HepG2 (cell line): ENCODE results near the gene INPP5E. TPM values are rescaled to one million over a fixed set of nuclear protein-coding genes. Genes with fewer than 3 reads are reported as not detected.

ENCODE experiments used
- ATAC-seq: fragments of 200-7000 bp; cut with Tn5 transposase; 3 replicates; pipeline ENCODE4 v1.9.1; 2020; ENCODE audit warnings: mild to moderate bottlenecking, moderate library complexity
- BruUV-seq: library from RNA; stranded (reverse); fragments of 400-500 nt; replicated peaks from 2 replicates; lab custom pipeline; 2021; lab: Mats Ljungman, UMichigan
- CTCF ChIA-PET: fragments of 300-600 bp; formaldehyde crosslinking; extraction: SDS; loops from one replicate; lab custom pipeline; 2021; ENCODE audit warnings: low total read pairs, inconsistent platforms, low intra/inter-chr PET ratio; lab: Yijun Ruan, JAX
- POLR2A ChIA-PET: fragments of 350-600 bp; sonication (Branson Sonifier 250); formaldehyde crosslinking; loops from one replicate; lab custom pipeline; 2020; ENCODE audit warnings: antibody characterized with exemption, inconsistent platforms; lab: Yijun Ruan, JAX
- DNase-seq: peaks from one replicate; pipeline ENCODE4 v3.0.0-alpha.2; 2015; ENCODE audit warnings: low spot score
- FAIRE-seq: peaks from 3 replicates; lab custom pipeline; 2011; peaks lifted over from hg19 to GRCh38; lab: Jason Lieb, UNC
- H2AFZ ChIP-seq: one replicate; pipeline ENCODE4 v1.6.1; 2011; ENCODE audit warnings: low read length, inconsistent platforms
- H3K27ac ChIP-seq: fragments of 300-600 bp; 3 replicates; pipeline ENCODE4 v1.8.0; 2011; ENCODE audit warnings: mixed run types, mild to moderate bottlenecking, mixed read lengths, low read length, inconsistent platforms; ENCODE audit not compliant: insufficient read depth; ENCODE audit errors: extremely low read length
- H3K27me3 ChIP-seq, 2 experiments: fragments of 200-600 bp in 1 of 2; 2 replicates in 1 of 2; 3 replicates in 1 of 2; pipeline versions ENCODE4 v1.6.0 to v1.8.0; 2011; ENCODE audit warnings: low read length in 2 of 2, mild to moderate bottlenecking in 2 of 2, moderate library complexity in 2 of 2, inconsistent platforms in 1 of 2; ENCODE audit not compliant: insufficient read depth in 2 of 2, control insufficient read depth in 1 of 2
- H3K36me3 ChIP-seq, 2 experiments: fragments of 200-600 bp in 1 of 2; replicated peaks in 1 of 2; 2 replicates in 1 of 2; 3 replicates in 1 of 2; pipeline versions ENCODE4 v1.5.1 to v1.8.0; 2011; ENCODE audit warnings: low read length in 2 of 2, inconsistent platforms in 1 of 2; ENCODE audit not compliant: insufficient read depth in 2 of 2, control insufficient read depth in 1 of 2
- H3K4me1 ChIP-seq: 2 replicates; pipeline ENCODE4 v1.5.1; 2012; ENCODE audit warnings: low read length, inconsistent platforms; ENCODE audit not compliant: insufficient read depth
- H3K4me2 ChIP-seq: 2 replicates; pipeline ENCODE4 v1.6.0; 2011; ENCODE audit warnings: low read depth, low read length, inconsistent platforms
- H3K4me3 ChIP-seq, 3 experiments: fragments of 200-600 bp in 1 of 3; sonication (generic), shearing (Covaris generic) in 1 of 3; replicated peaks in 1 of 3; 2 replicates each; pipeline ENCODE4 v1.5.1; 2011 to 2016; ENCODE audit warnings: low read length in 3 of 3, inconsistent platforms in 2 of 3, low read depth in 2 of 3, mild to moderate bottlenecking in 2 of 3, control low read depth in 1 of 3, mixed read lengths in 1 of 3; ENCODE audit not compliant: insufficient read depth in 1 of 3
- H3K79me2 ChIP-seq: one replicate; pipeline ENCODE4 v1.6.1; 2011; ENCODE audit warnings: low read length, inconsistent platforms; ENCODE audit not compliant: insufficient read depth
- H3K9ac ChIP-seq: 2 replicates; pipeline ENCODE4 v1.6.0; 2011; ENCODE audit warnings: mild to moderate bottlenecking, low read depth, low read length, inconsistent platforms; ENCODE audit not compliant: insufficient read depth
- H3K9me3 ChIP-seq: 2 replicates; pipeline ENCODE4 v1.5.1; 2012; ENCODE audit warnings: mild to moderate bottlenecking, low read length
- H4K20me1 ChIP-seq: 2 replicates; pipeline ENCODE4 v1.6.0; 2011; ENCODE audit warnings: inconsistent platforms, mild to moderate bottlenecking, low read length, moderate library complexity; ENCODE audit not compliant: insufficient read depth
- AKAP8 ChIP-seq: sonication (generic); formaldehyde crosslinking; IDR thresholded peaks from 2 replicates; pipeline ENCODE4 v1.5.1; 2020; ENCODE audit warnings: mild to moderate bottlenecking, missing genetic modification reagents
- ATF1 ChIP-seq: IDR thresholded peaks from 2 replicates; pipeline ENCODE4 v1.6.1; 2016; ENCODE audit warnings: mild to moderate bottlenecking, control low read depth
- ELF1 ChIP-seq: sonication (generic); formaldehyde crosslinking; IDR thresholded peaks from 2 replicates; pipeline ENCODE4 v1.4.0; 2020; ENCODE audit warnings: missing genetic modification reagents
- HNRNPL ChIP-seq: fragments of 200-400 bp; formaldehyde crosslinking; IDR thresholded peaks from 2 replicates; pipeline ENCODE4 v1.6.1; 2017; ENCODE audit warnings: mild to moderate bottlenecking, low read depth, low read length
- IKZF4 ChIP-seq: sonication (generic); formaldehyde crosslinking; IDR thresholded peaks from 2 replicates; pipeline ENCODE4 v1.5.1; 2020; ENCODE audit warnings: borderline replicate concordance, mild to moderate bottlenecking, low read depth, missing genetic modification reagents; ENCODE audit errors: not compliant biosample characterization
- PAWR ChIP-seq: sonication (generic); formaldehyde crosslinking; IDR thresholded peaks from 2 replicates; pipeline ENCODE4 v1.4.0; 2020; ENCODE audit warnings: missing genetic modification reagents, mild to moderate bottlenecking, borderline replicate concordance
- TRIM22 ChIP-seq: fragments of 450-650 bp; IDR thresholded peaks from 2 replicates; pipeline ENCODE4 v1.6.1; 2017
- ZC3H13 ChIP-seq: sonication (generic); formaldehyde crosslinking; IDR thresholded peaks from 2 replicates; pipeline ENCODE4 v1.8.1; 2023; ENCODE audit warnings: mild to moderate bottlenecking, missing genetic modification reagents, moderate library complexity
- ZNF33B ChIP-seq: sonication (generic); formaldehyde crosslinking; IDR thresholded peaks from 2 replicates; pipeline ENCODE4 v1.5.1; 2020; ENCODE audit warnings: mild to moderate bottlenecking, missing genetic modification reagents
- ZNF646 ChIP-seq: sonication (generic); formaldehyde crosslinking; IDR thresholded peaks from 2 replicates; pipeline ENCODE4 v1.9.0; 2021; ENCODE audit warnings: mild to moderate bottlenecking, missing genetic modification reagents
- WGBS: methylation state at CpG from one replicate; pipeline ENCODE4 v1.1.6; 2017; ENCODE audit warnings: low lambda C conversion rate; 5-methylcytosine and 5-hydroxymethylcytosine counted together
- in situ Hi-C: cut with HindIII; loops from 2 replicates; pipeline ENCODE4 v1.10.0; 2017; ENCODE audit warnings: low pct_unique_long_range_greater_than_20kb; ENCODE audit not compliant: extremely low pct_ligation_motif_present
- intact Hi-C: fragments of 100-400 bp; cut with micrococcal nuclease; formaldehyde crosslinking; loops from one replicate; pipeline ENCODE4 v1.10.0; 2022; ENCODE audit not compliant: unreplicated experiment
- polyA plus RNA-seq, 8 experiments: library from polyadenylated mRNA; depleted of rRNA in 3 of 8; stranded (reverse) in 7 of 8; unstranded in 1 of 8; fragments of >200 nt; fragmentation: Illumina TruSeq in 4 of 8; extraction: Trizol in 4 of 8; gene quantifications; 2 replicates each; pipeline versions ENCODE4 v1.2.1 to v1.2.3, GENCODE V29; 2011 to 2016; ENCODE audit warnings: low read depth in 4 of 8, missing spikeins in 1 of 8, mixed read lengths in 1 of 8; ENCODE audit not compliant: insufficient read depth in 1 of 8
- total RNA-seq, 5 experiments: library from RNA; depleted of rRNA; stranded (reverse); fragments of >200 nt; fragmentation: Illumina TruSeq; extraction: Trizol; gene quantifications; 2 replicates each; pipeline ENCODE4 v1.2.3, GENCODE V29; 2016; ENCODE audit warnings: low read depth in 1 of 5

INPP5E gene
- total and polyA plus RNA-seq, 2 of the 13 experiments (the other 11 are each of a cell fraction or from before 2014, with no cell fraction given), result 5.5 TPM

GRCh38 chr9:136486823-136487620, 47.4 kb upstream of the INPP5E start:
- FAIRE-seq (no peak), DNase-seq (no peak), ATAC-seq (no peak)
- no peak overlapping the region for H3K4me2 ChIP-seq
- H3K79me2 ChIP-seq, result peaks cover 6% of the 10 kb centered on the region
- in situ Hi-C loops (no loop called here), intact Hi-C loops (no loop called here)
- H3K27ac ChIP-seq, result no peak overlapping the region
- no peaks in the 10 kb centered on the region for H3K36me3 ChIP-seq
- H2AFZ ChIP-seq, result no peak overlapping the region
- peaks cover 22% of the 10 kb centered on the region for H3K4me1 ChIP-seq
- 35% methylated on average over 5 of the region's 18 CpGs for WGBS
- BruUV-seq, result no TSS peak
- no peaks in the 10 kb centered on the region for H3K9me3 ChIP-seq
- H3K9ac ChIP-seq, result no peak overlapping the region
- peaks cover 18 to 39% of the 10 kb centered on the region in 2 experiments; a peak in 4 of 5 replicates for H3K27me3 ChIP-seq
- no peak overlapping the region for H3K4me3 ChIP-seq
- peaks cover 10% of the 10 kb centered on the region for H4K20me1 ChIP-seq
- TF ChIP-seq ZNF33B, result no peak
- TF ChIP-seq ATF1, result no peak
- TF ChIP-seq AKAP8 (CRISPR knock-in tag), result 0 out of 2 replicates have a peak, but pooled peaks have one; percentile 17
- no peak for TF ChIP-seq PAWR
- no peak for TF ChIP-seq HNRNPL
- TF ChIP-seq ZC3H13 (CRISPR knock-in tag), result 0 out of 2 replicates have a peak, but pooled peaks have one; percentile 29
- no peak for TF ChIP-seq IKZF4
- ChIA-PET CTCF (interaction anchor here (7.9 kb wide), 1 partner anchor 144 kb away, joined by 101 read pairs; no protein-coding TSS in a partner anchor), POLR2A (interaction anchor here (1.5 kb wide), 1 partner anchor 140 kb away, joined by 5 read pairs; no protein-coding TSS in a partner anchor)

GRCh38 chr9:136486131-136486530, 46.5 kb upstream of the INPP5E start:
- Histone ChIP-seq H3K4me1 (peaks cover 31% of the 10 kb centered on the region), H3K4me3 (no peak overlapping the region), H4K20me1 (peaks cover 18% of the 10 kb centered on the region), H3K9me3 (no peaks in the 10 kb centered on the region), H3K36me3 (no peaks in the 10 kb centered on the region), H3K9ac (no peak overlapping the region), H3K79me2 (peaks cover 14% of the 10 kb centered on the region), H2AFZ (no peak overlapping the region), H3K27me3 (peaks cover 18 to 36% of the 10 kb centered on the region in 2 experiments; a peak in 4 of 5 replicates), H3K4me2 (no peak overlapping the region; the same call in 1 of the 2 replicates), H3K27ac (no peak overlapping the region)
- BruUV-seq, result no TSS peak
- FAIRE-seq (no peak), DNase-seq (no peak), ATAC-seq (no peak)
- in situ Hi-C loops (no loop called here), intact Hi-C loops (no loop called here)
- CTCF ChIA-PET, result interaction anchor here (0.8 to 7.9 kb wide), 2 partner anchors 145 to 158 kb away, joined by 4 to 101 read pairs; no protein-coding TSS in a partner anchor
- POLR2A ChIA-PET, result interaction anchor here (1.4 to 3.5 kb wide), 2 partner anchors 140 to 143 kb away, joined by 4 to 25 read pairs; no protein-coding TSS in a partner anchor
- 17% methylated on average over 1 of the region's 7 CpGs for WGBS
- TF ChIP-seq ZNF646 (CRISPR knock-in tag) (no peak), ELF1 (CRISPR knock-in tag) (no peak), TRIM22 (no peak)
